ENCODE measurements around the gene ORC6. TPM values are rescaled to one million over a fixed set of nuclear protein-coding genes. Genes with fewer than 3 reads are reported as not detected.

The ORC6 gene
- total RNA-seq, 1 donor from 2014 or later: 1.3 TPM

DNA sequence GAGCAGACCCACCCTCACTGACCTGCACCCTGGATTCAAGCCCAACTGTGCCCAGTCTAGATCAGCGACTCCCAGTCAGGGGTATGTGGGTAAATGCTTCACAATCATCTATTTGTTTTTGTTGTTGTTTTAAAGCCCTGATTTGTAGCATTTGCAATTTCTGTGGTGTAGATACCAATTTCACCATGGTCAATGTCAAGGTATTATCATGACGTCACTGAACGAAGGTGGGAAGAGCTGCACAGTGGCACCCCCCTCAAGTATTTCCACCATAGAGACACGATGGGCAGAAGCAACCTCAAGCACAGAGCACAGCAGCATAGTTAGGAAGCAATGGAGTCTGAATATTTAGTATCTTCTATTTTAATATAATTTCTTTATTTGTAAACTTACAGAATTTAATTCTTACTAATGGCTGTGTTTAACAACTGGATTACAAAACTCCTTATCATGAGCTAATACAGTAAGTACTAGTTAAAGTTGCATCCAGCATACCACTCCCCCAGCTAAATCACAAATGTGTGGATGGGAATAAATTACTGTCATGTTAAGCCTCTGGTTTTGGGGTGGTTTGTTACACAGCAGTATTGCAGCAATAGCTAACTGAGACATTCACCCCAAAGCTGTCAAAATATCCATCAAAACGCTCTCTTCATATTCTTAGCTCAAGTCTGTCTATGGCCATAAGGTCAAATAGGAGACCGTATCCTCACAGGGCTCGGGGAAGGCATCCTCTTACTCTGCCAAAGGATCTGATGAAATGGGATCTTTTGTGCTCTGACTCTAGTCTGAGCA is 25.5 kb downstream of the ORC6 start:
- no peaks in the 10 kb centered on the region for H3K27me3 ChIP-seq (ENCODE audit: low read depth)
- no peaks in the 10 kb centered on the region for H3K4me1 ChIP-seq
- intact Hi-C loops (cut with DNase I): no loop called here
- H3K36me3 ChIP-seq: no peaks in the 10 kb centered on the region
- TF ChIP-seq, protein P1, sequence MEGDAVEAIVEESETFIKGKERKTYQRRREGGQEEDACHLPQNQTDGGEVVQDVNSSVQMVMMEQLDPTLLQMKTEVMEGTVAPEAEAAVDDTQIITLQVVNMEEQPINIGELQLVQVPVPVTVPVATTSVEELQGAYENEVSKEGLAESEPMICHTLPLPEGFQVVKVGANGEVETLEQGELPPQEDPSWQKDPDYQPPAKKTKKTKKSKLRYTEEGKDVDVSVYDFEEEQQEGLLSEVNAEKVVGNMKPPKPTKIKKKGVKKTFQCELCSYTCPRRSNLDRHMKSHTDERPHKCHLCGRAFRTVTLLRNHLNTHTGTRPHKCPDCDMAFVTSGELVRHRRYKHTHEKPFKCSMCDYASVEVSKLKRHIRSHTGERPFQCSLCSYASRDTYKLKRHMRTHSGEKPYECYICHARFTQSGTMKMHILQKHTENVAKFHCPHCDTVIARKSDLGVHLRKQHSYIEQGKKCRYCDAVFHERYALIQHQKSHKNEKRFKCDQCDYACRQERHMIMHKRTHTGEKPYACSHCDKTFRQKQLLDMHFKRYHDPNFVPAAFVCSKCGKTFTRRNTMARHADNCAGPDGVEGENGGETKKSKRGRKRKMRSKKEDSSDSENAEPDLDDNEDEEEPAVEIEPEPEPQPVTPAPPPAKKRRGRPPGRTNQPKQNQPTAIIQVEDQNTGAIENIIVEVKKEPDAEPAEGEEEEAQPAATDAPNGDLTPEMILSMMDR (IDR thresholded peaks at IDR 0.05): no peak
- H3K9me3 ChIP-seq: no peaks in the 10 kb centered on the region
- H3K27ac ChIP-seq: no peak overlapping the region
- ATAC-seq: no peak
- H3K4me3 ChIP-seq: no peak overlapping the region
- DNase-seq: no peak

GRCh38 chr16:46715769-46716305 is 26.4 kb downstream of the ORC6 start:
- no peak for DNase-seq
- no peaks in the 10 kb centered on the region for H3K36me3 ChIP-seq
- H3K4me3 ChIP-seq: no peak overlapping the region
- no peak overlapping the region for H3K27ac ChIP-seq
- no peaks in the 10 kb centered on the region for H3K27me3 ChIP-seq (ENCODE audit: low read depth)
- H3K9me3 ChIP-seq: no peaks in the 10 kb centered on the region
- intact Hi-C loops (cut with DNase I): no loop called here
- no peaks in the 10 kb centered on the region for H3K4me1 ChIP-seq
- TF ChIP-seq, protein P1 (IDR thresholded peaks at IDR 0.05): no peak
- no peak for ATAC-seq

DNA sequence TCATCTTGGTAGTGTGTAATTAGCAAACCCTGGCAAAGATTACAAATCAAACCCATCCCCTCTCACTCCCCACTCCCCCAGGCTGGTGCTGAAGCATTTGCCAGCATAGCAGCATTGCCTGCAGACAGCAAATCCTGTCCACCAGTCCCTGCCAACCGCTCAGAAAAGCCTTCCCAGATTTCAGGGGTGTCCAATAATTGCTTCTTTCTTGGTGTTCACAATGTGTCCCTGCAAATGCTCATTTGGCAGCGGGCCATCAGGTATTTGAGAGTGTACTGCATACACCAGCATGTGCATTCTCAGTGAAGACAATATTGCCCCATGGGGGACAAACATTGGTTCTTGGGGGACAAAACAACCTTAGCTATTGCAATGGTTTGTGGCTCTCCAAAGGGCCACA is 28.2 kb downstream of the ORC6 start:
- DNase-seq (no peak), ATAC-seq (no peak)
- intact Hi-C loops (cut with DNase I): no loop called here
- no peaks in the 10 kb centered on the region for H3K36me3 ChIP-seq
- no peak overlapping the region for H3K4me3 ChIP-seq
- H3K4me1 ChIP-seq: no peaks in the 10 kb centered on the region
- TF ChIP-seq, protein P1 (IDR thresholded peaks at IDR 0.05): no peak
- H3K9me3 ChIP-seq: no peaks in the 10 kb centered on the region
- H3K27ac ChIP-seq: no peak overlapping the region
- H3K27me3 ChIP-seq (ENCODE audit: low read depth): no peaks in the 10 kb centered on the region

GRCh38 chr16:46718214-46718613 is 28.8 kb downstream of the ORC6 start:
- no peak for ATAC-seq
- DNase-seq: no peak
- TF ChIP-seq, protein P1 (IDR thresholded peaks at IDR 0.05): no peak
- Histone ChIP-seq H3K27ac (no peak overlapping the region), H3K4me1 (no peaks in the 10 kb centered on the region), H3K9me3 (no peaks in the 10 kb centered on the region), H3K36me3 (no peaks in the 10 kb centered on the region), H3K4me3 (no peak overlapping the region), H3K27me3 (ENCODE audit: low read depth) (no peaks in the 10 kb centered on the region)
- intact Hi-C loops (cut with DNase I): no loop called here

DNA sequence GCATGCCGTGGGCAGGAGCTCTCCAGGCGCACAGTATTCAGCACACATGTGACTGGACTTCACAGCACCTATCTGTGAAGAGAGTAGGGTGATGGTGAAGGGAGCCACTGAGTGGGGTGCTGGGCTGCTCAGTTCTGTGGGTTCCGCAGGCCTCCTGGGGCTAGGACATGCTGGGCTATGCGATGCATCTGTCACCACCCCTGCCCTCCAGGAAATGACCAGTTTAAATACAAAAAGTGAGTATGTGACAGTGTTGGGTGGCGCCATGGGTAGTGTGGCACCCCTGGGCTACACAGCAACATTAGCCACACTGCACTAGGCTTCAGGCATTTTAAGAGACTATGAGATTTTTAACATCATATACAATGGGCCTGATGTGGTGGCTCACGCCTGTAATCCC is 30.1 kb downstream of the ORC6 start:
- H3K27me3 ChIP-seq (ENCODE audit: low read depth): no peaks in the 10 kb centered on the region
- H3K9me3 ChIP-seq: no peaks in the 10 kb centered on the region
- H3K36me3 ChIP-seq: no peaks in the 10 kb centered on the region
- ATAC-seq: no peak
- no peak overlapping the region for H3K4me3 ChIP-seq
- no peaks in the 10 kb centered on the region for H3K4me1 ChIP-seq
- no peak for DNase-seq
- TF ChIP-seq, protein P1 (IDR thresholded peaks at IDR 0.05): no peak
- intact Hi-C loops (cut with DNase I): no loop called here
- H3K27ac ChIP-seq: no peak overlapping the region

Measured in lower lobe of right lung (tissue), 2 donors.